Activated naive CD4-positive, alpha-beta T cell treated with anti-CD3 and anti-CD28 coated beads, Interleukin-2, amount 10 ng/mL, durations not matched to agents 7 days and 5 days (primary cell): ENCODE data around the gene FZR1.
"Not testable (repeated sequence)": the region's sequence is repeated elsewhere in the genome, so short reads cannot be mapped to it uniquely, and the experiment has no call there.

Source experiments
- CTCF ChIA-PET: fragments of 350-600 bp; sonication (Branson Sonifier 250); formaldehyde crosslinking; loops from one replicate; lab custom pipeline; 2021; ENCODE audit warnings: antibody characterized with exemption; lab: Charles Lee
- DNase-seq: peaks from one replicate; pipeline ENCODE4 v3.0.0-alpha.2; 2020
- H3K27ac Mint-ChIP-seq: one replicate; pipeline ENCODE4 v1.8.0; 2021; ENCODE audit warnings: mild to moderate bottlenecking, moderate library complexity, mixed read lengths
- H3K27me3 Mint-ChIP-seq: one replicate; pipeline ENCODE4 v1.8.0; 2021; ENCODE audit warnings: mild to moderate bottlenecking, mixed read lengths
- H3K36me3 Mint-ChIP-seq: one replicate; pipeline ENCODE4 v1.8.0; 2021; ENCODE audit warnings: mixed read lengths
- H3K4me1 Mint-ChIP-seq: one replicate; pipeline ENCODE4 v1.8.0; 2021; ENCODE audit warnings: mixed read lengths
- H3K4me3 Mint-ChIP-seq: one replicate; pipeline ENCODE4 v1.8.0; 2021; ENCODE audit warnings: mild to moderate bottlenecking, moderate library complexity, mixed read lengths
- H3K9me3 Mint-ChIP-seq: one replicate; pipeline ENCODE4 v1.8.0; 2021; ENCODE audit warnings: mixed read lengths

Gene FZR1

DNA sequence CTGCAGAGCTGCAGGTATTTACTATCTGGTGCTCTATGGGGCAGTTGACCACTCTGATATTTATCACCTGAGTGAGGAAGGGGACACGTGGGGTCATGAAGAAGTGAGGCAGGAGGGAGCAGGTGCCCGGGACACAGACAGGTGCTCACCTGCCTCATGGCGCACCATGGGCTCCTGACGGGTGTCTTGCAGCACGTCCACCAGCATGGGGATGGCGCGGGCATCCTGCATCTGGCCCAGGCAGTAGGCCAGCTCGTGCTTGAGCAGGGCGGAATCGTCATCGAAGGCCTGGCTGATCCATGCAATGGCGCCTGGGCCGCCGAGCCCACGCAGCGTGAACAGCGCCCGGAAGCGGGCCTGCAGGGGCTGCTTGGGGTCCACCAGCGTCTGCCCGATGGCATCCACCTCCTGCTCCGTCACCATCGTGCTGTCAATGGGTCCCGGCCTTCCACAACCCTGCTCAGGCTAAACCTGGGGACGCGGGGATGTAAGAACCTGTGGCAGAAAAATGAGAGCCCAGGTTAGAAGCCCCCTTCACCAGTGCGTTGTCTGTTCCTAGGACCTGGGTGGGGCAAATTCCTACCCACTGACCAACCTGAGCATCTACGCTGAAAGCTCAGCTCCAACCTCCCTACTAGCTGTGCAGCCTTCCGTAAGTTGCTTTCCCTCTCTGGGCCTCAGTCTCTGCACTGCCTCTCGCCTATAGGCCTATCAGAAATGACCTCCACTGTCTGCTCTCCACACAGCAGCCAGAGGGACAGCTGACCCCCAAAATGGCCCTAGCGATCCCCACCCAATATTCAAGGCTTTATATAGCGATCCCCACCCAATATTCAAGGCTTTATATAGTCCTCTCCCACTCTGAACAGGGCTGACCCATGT lies 9.5 kb upstream of the FZR1 start:
- CTCF ChIA-PET, result interaction anchor here (1.0 kb wide), 1 partner anchor 17 kb away, joined by 3 read pairs; no protein-coding TSS in a partner anchor
- DNase-seq, result no peak
- Mint-ChIP-seq H3K9me3 (no peaks in the 10 kb centered on the region), H3K4me1 (peaks cover 39% of the 10 kb centered on the region), H3K4me3 (no peak overlapping the region), H3K27me3 (no peaks in the 10 kb centered on the region), H3K27ac (no peak overlapping the region), H3K36me3 (peaks cover 27% of the 10 kb centered on the region)

GRCh38 chr19:3497757-3498520 lies 8.2 kb upstream of the FZR1 start:
- no peaks in the 10 kb centered on the region for H3K27me3 Mint-ChIP-seq
- H3K36me3 Mint-ChIP-seq, result peaks cover 21% of the 10 kb centered on the region
- H3K9me3 Mint-ChIP-seq, result no peaks in the 10 kb centered on the region
- no peak overlapping the region for H3K4me3 Mint-ChIP-seq
- no peak for DNase-seq
- peak overlapping the region; percentile 20 for H3K27ac Mint-ChIP-seq
- peaks cover 36% of the 10 kb centered on the region for H3K4me1 Mint-ChIP-seq
- CTCF ChIA-PET, result no interaction called here

DNA sequence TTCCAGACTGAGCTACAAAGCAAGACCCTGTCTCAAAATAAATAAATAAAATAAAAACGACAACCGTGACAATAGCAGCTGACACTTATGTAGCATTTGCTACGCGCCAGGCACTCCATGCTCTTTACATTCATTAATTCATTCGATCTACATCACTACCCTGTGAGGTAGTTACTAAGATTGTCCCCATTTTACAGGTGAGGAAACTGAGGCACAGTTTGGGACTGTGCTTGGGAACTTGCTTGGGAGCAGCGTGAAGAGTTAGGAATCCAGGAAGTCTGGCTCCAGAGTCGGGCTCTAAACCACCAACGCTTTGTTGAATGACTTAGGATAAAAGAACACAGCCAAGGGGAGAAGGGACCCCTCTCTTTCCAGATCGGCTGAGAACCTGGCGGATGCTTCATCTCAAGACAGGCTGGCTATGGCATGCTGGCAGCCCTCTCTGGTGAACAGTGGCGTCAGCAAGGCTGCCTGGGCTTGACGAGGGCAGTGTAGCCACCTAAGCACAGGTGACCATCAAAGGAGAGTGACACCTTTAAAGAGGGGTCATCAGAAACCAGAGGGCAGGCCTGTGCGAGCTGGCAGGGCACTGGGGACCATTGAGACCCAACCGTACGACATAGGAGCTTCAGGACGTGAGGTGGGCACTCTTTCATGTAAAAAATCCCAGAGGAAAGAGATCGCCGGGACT lies 6.2 kb upstream of the FZR1 start:
- CTCF ChIA-PET, result interaction anchor here (1.1 kb wide), 1 partner anchor 14 kb away, joined by 3 read pairs; no protein-coding TSS in a partner anchor
- no peak for DNase-seq
- H3K4me3 Mint-ChIP-seq, result peak overlapping the region; percentile 85
- peaks cover 31% of the 10 kb centered on the region for H3K4me1 Mint-ChIP-seq
- no peaks in the 10 kb centered on the region for H3K9me3 Mint-ChIP-seq
- no peaks in the 10 kb centered on the region for H3K27me3 Mint-ChIP-seq
- H3K27ac Mint-ChIP-seq, result peak overlapping the region; percentile 89
- peaks cover 21% of the 10 kb centered on the region for H3K36me3 Mint-ChIP-seq

GRCh38 chr19:3500429-3501101 lies 5.5 kb upstream of the FZR1 start, which contains the start of gene DOHH:
Gene DOHH (minus strand): TSS chr19:3500674. CDS start chr19:3496814, 3,860 bp downstream.
- peaks cover 17% of the 10 kb centered on the region for H3K36me3 Mint-ChIP-seq

DNA sequence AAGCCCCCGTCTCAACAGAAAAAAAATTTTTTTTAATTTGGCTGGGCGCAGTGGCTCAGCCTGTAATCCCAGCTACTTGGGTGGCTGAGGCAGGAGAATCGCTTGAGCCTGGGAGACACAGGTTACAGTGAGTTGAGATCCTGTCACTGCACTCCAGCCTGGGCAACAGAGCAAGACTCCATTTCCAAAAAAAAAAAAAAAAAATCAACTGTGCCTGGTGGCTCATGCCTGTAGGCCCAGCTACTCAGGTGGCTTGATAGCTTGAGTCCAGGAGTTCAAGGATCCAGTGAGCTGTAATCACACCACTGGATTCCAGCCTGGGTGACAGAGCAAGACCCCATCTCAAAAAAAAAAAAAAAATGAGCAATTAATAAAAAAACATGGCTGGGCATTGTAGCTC lies 4.3 kb upstream of the FZR1 start:
- peaks cover 15% of the 10 kb centered on the region for H3K36me3 Mint-ChIP-seq

More at GRCh38 chr19:3500429-3501101, 5.5 kb upstream of the FZR1 start, which contains the start of gene DOHH:
- DNase-seq, result peak; percentile 98
- Mint-ChIP-seq H3K9me3 (no peaks in the 10 kb centered on the region), H3K4me1 (peaks cover 33% of the 10 kb centered on the region), H3K27ac (peak within 1 kb of the TSS; percentile 89), H3K27me3 (no peaks in the 10 kb centered on the region), H3K4me3 (peak within 1 kb of the TSS; percentile 85)
- CTCF ChIA-PET, result interaction anchor here (1.6 kb wide), 1 partner anchor 30 kb away, joined by 4 read pairs; no protein-coding TSS in a partner anchor

GRCh38 chr19:3503036-3503572 lies 3.0 kb upstream of the FZR1 start:
- H3K27ac Mint-ChIP-seq, result no peak overlapping the region
- peaks cover 16% of the 10 kb centered on the region for H3K36me3 Mint-ChIP-seq
- no peaks in the 10 kb centered on the region for H3K27me3 Mint-ChIP-seq
- H3K4me1 Mint-ChIP-seq, result peaks cover 43% of the 10 kb centered on the region
- CTCF ChIA-PET, result no interaction called here
- no peak for DNase-seq
- no peaks in the 10 kb centered on the region for H3K9me3 Mint-ChIP-seq
- H3K4me3 Mint-ChIP-seq, result no peak overlapping the region

More for the DNA sequence above, 4.3 kb upstream of the FZR1 start:
- no peak for DNase-seq
- Mint-ChIP-seq H3K27me3 (no peaks in the 10 kb centered on the region), H3K4me1 (peaks cover 39% of the 10 kb centered on the region), H3K9me3 (no peaks in the 10 kb centered on the region), H3K4me3 (no peak overlapping the region), H3K27ac (peak overlapping the region; percentile 19)
- CTCF ChIA-PET, result interaction anchor here (1.6 kb wide), 1 partner anchor 32 kb away, joined by 4 read pairs; no protein-coding TSS in a partner anchor

- Mint-ChIP-seq H3K36me3 (peaks cover 25% of the 10 kb centered on the region), H3K4me1 (peaks cover 48% of the 10 kb centered on the region), H3K9me3 (no peaks in the 10 kb centered on the region), H3K27ac (peak overlapping the region; percentile 94), H3K27me3 (no peaks in the 10 kb centered on the region), H3K4me3 (peak overlapping the region; percentile 82)
- no peak for DNase-seq
- CTCF ChIA-PET, result interaction anchor here (0.7 to 1.4 kb wide), 2 partner anchors 25 to 635 kb away, joined by 3 to 4 read pairs; no protein-coding TSS in a partner anchor
These were observed 1.4 kb upstream of the FZR1 start for GRCh38 chr19:3504735-3505134.

- peak overlapping the region; percentile 95 for H3K4me3 Mint-ChIP-seq
- no peaks in the 10 kb centered on the region for H3K27me3 Mint-ChIP-seq
- H3K27ac Mint-ChIP-seq, result peak overlapping the region; percentile 92
- CTCF ChIA-PET, result no interaction called here
- peak; percentile 61 for DNase-seq
- H3K4me1 Mint-ChIP-seq, result peaks cover 45% of the 10 kb centered on the region
- peaks cover 33% of the 10 kb centered on the region for H3K36me3 Mint-ChIP-seq
- no peaks in the 10 kb centered on the region for H3K9me3 Mint-ChIP-seq
These were observed 551 bp downstream of the FZR1 start for GRCh38 chr19:3506384-3507340.

GRCh38 chr19:3507371-3508120 lies 1.4 kb downstream of the FZR1 start:
- H3K4me1 Mint-ChIP-seq, result peaks cover 45% of the 10 kb centered on the region
- peaks cover 36% of the 10 kb centered on the region for H3K36me3 Mint-ChIP-seq
- H3K27ac Mint-ChIP-seq, result peak overlapping the region; percentile 92
- H3K27me3 Mint-ChIP-seq, result no peaks in the 10 kb centered on the region
- CTCF ChIA-PET, result no interaction called here
- H3K9me3 Mint-ChIP-seq, result no peaks in the 10 kb centered on the region
- peak overlapping the region; percentile 95 for H3K4me3 Mint-ChIP-seq
- peak; percentile 52 for DNase-seq

DNA sequence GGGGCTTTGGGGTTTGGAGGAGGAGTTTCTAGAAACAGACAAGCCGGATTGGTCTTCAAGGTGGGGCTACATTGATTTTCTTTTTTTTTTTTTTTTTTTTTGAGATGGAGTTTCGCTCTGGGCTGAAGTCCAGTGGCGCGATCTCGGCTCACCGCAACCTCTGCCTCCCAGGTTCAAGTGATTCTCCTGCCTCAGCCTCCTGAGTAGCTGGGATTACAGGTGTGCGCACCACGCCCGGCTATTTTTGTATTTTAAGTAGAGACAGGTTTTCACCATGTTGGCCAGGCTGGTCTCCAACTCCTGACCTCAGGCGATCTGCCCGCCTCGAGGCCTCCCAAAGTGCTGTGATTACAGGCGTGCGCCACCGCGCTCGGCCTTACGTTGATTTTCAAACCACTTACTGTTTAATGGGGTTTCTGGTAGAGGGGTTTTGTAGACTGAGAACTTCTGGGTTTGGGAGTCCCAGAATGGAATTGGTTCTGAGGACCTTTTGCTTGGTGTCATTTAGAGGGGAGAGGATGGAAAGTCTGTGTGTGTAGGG lies 2.1 kb downstream of the FZR1 start:
- Mint-ChIP-seq H3K27ac (peak overlapping the region; percentile 42), H3K4me3 (peak overlapping the region; percentile 95), H3K4me1 (peaks cover 45% of the 10 kb centered on the region), H3K36me3 (peaks cover 36% of the 10 kb centered on the region)
- CTCF ChIA-PET, H3K27me3 Mint-ChIP-seq, H3K9me3 Mint-ChIP-seq, DNase-seq: not testable (repeated sequence)

DNA sequence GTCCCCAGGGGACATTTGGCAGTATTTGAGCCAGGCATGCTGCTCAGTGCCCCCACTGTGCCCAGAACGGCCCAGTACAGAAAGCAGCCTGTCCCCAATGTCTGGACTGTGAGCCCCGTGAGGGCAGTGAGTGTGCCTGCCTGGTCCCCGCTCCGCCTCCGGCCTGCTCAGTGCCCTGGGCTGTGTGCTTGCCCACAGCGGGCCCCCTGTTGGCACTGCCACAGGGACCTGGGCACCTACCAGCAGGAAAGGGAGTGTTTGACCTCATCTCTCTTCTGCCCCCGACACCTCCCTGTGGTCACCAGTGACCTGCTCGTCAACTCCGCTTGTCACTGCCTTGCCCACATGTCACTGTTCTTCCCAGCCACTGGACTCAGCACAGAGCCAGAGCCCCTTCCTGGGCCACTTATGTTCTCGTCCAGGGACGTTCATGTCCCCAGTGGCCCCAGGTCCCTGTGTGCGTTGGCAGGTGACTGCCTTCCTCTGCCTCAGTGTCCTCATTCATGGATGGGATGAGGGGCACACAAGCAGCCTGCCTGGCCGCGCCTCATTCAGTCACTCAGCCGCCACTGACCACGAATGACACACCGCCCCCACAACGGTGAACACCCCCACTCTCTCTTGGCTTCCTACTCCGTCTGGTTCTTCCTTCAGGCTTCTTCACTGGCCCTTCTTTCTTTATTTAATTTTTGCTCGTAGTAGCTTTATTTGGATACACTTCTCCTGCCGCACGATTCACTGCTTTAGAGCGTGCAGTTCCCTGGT lies 2.8 kb downstream of the FZR1 start:
- Mint-ChIP-seq H3K27me3 (no peaks in the 10 kb centered on the region), H3K9me3 (no peaks in the 10 kb centered on the region), H3K27ac (peak overlapping the region; percentile 74), H3K4me3 (peak overlapping the region; percentile 49), H3K36me3 (peaks cover 36% of the 10 kb centered on the region), H3K4me1 (peaks cover 45% of the 10 kb centered on the region)
- CTCF ChIA-PET, result no interaction called here
- no peak for DNase-seq
